Measurements from ENCODE around the gene ENTPD1. TPM values are rescaled to one million over a fixed set of nuclear protein-coding genes. Genes with fewer than 3 reads are reported as not detected.

Gene ENTPD1
- total and polyA plus RNA-seq, 12 donors, result 4.5 to 35.2 (median 18.3) TPM

DNA sequence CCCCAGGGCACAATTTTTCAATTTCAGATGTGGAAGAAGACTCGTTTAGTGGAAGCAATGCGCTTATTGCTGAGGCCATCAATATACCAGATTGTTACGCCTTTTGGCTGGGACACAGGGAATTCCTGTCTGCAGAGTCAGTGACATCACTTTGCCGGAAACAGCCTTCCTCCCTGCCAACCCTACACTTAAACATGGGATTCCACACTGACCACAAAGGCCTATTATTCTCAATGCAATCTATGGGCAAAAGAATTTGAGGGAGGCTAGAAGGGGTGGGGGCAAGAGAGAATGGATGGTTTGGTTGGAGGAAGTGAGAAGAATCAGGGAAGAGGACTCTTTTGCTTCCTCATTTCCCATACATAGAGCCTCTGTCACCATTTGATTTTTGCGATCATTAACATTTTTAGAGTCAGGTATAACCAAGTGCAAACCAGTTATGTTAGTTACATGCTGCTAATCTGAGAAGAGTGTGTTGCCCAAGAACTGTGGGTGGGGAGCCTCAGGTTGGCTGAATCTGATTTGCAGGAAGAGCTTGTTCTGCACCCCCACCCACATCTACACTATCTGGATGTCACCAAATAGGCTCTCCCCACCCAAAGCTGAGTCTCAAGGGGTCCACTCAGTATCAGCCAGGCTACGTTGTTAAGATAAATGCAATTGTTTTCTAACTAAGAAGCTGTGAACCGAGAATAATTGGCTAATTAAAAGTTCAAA, 58.2 kb downstream of the ENTPD1 start:
- Histone ChIP-seq H3K4me3 (no peak overlapping the region), H3K27ac (peak overlapping the region in 2 of 5 donors; percentile 49 to 53), H3K9me3 (replicated peaks in 1 of 3) (no peaks in the 10 kb centered on the region), H3K27me3 (no peaks in the 10 kb centered on the region), H3K36me3 (replicated peaks in 1 of 2) (no peaks in the 10 kb centered on the region), H3K4me1 (replicated peaks in 1 of 2) (peaks cover 0 to 15% of the 10 kb centered on the region in 2 donors)
- TF ChIP-seq, protein P1, sequence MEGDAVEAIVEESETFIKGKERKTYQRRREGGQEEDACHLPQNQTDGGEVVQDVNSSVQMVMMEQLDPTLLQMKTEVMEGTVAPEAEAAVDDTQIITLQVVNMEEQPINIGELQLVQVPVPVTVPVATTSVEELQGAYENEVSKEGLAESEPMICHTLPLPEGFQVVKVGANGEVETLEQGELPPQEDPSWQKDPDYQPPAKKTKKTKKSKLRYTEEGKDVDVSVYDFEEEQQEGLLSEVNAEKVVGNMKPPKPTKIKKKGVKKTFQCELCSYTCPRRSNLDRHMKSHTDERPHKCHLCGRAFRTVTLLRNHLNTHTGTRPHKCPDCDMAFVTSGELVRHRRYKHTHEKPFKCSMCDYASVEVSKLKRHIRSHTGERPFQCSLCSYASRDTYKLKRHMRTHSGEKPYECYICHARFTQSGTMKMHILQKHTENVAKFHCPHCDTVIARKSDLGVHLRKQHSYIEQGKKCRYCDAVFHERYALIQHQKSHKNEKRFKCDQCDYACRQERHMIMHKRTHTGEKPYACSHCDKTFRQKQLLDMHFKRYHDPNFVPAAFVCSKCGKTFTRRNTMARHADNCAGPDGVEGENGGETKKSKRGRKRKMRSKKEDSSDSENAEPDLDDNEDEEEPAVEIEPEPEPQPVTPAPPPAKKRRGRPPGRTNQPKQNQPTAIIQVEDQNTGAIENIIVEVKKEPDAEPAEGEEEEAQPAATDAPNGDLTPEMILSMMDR (IDR thresholded peaks at IDR 0.05), result no peak
- DNase-seq, result peak in 6 of 7 donors; percentile 17 to 63 (median 41)
- intact Hi-C loops (cut with DNase I), result no loop called here
- 54 to 72% (median 59%) methylated on average over 7 of the region's 7 CpGs for WGBS, 4 donors

DNA sequence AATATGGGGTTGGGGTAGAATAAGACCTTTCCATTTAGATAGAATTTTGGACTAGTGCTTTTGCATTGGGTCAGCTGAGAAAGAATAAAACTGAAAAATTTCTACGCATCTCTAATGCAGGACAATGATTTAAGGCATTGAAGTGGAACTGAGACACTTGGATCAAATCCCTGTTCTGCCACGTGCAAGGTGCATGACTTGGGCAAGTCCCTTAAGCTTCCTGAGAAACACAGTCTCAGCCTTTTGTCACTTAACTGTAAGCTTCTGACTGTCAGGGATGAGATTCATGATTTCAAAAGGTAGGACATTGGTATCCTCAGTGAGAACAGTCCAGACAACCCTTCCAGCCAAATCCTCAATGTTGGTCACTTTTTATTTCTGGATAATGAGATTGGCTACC, 59.2 kb downstream of the ENTPD1 start:
- no peaks in the 10 kb centered on the region for H3K36me3 ChIP-seq (replicated peaks in 1 of 2)
- DNase-seq, result no peak
- intact Hi-C loops (cut with DNase I), result no loop called here
- peaks cover 0 to 24% of the 10 kb centered on the region in 2 donors for H3K4me1 ChIP-seq (replicated peaks in 1 of 2)
- no peaks in the 10 kb centered on the region for H3K27me3 ChIP-seq
- H3K9me3 ChIP-seq (replicated peaks in 1 of 3), result no peaks in the 10 kb centered on the region
- WGBS, 4 donors, result 69 to 80% (median 76%) methylated on average over 2 of the region's 2 CpGs
- TF ChIP-seq, protein P1 (IDR thresholded peaks at IDR 0.05), result no peak
- TF ChIP-seq POLR2A (IDR thresholded peaks at IDR 0.05), result no peak
- peak overlapping the region in 1 of 5 donors; percentile 49 for H3K27ac ChIP-seq
- no peak overlapping the region for H3K4me3 ChIP-seq

DNA sequence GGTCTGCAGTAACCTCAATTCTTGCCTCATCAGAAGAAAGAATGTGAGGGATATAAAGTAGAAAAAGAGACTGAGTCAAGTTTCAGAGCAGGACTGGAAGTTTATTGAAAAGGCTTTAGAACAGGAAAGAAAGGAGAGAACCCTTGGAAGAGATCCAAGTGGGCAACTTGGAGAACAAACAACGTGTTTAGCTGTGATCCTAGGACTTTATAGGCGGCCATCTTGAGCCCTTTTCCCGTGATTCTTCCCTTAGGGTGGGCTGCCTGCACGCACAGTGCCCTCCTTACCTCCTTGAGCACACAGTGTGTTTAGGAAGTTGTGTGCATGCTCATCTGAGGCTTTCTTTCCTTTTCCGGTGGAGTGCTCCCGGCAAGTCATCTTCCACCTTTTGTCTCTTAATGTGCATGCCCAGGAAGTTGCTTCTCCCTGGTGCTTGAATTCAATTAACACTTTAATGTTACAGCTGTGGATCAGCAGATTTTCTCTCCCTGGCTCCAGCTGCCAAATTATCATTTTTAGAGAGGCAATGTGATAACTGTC, 59.8 kb downstream of the ENTPD1 start:
- intact Hi-C loops (cut with DNase I), result no loop called here
- 64 to 78% (median 65%) methylated on average over 6 of the region's 6 CpGs for whole genome bisulfite sequencing, 4 donors

DNA sequence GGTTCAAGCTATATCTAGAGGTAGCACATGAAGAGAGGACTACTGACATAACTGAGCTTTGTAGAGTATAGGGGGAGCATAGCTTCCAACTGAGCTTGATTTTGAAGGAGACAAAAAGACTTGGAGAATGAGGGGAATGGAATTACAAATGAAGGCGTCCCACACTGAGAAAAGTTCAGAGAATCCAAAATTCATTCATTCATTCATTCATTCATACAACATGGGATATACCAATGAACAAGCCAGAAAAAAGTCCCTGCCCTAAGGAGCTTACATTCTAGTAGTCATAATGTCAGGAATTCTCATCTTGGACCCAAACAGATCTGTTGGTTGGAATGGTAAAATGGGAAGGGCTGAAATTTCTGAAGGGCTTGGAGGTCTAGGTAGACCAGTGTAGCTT, 62.0 kb downstream of the ENTPD1 start:
- Histone ChIP-seq H3K27ac (no peak overlapping the region), H3K27me3 (no peaks in the 10 kb centered on the region), H3K36me3 (replicated peaks in 1 of 2) (no peaks in the 10 kb centered on the region), H3K4me3 (no peak overlapping the region), H3K4me1 (replicated peaks in 1 of 2) (peaks cover 9 to 24% of the 10 kb centered on the region in 2 donors), H3K9me3 (replicated peaks in 1 of 3) (no peaks in the 10 kb centered on the region)
- intact Hi-C loops (cut with DNase I), result no loop called here
- 87 to 91% (median 89%) methylated on average over 1 of the region's 1 CpG for WGBS, 4 donors
- no peak for DNase-seq
- TF ChIP-seq, protein P1 (IDR thresholded peaks at IDR 0.05), result no peak
- TF ChIP-seq POLR2A (IDR thresholded peaks at IDR 0.05), result no peak

More for the DNA sequence above, 59.8 kb downstream of the ENTPD1 start:
- Histone ChIP-seq H3K9me3 (replicated peaks in 1 of 3) (no peaks in the 10 kb centered on the region), H3K4me3 (no peak overlapping the region), H3K27ac (peak overlapping the region in 1 of 5 donors; percentile 49), H3K4me1 (replicated peaks in 1 of 2) (peaks cover 5 to 24% of the 10 kb centered on the region in 2 donors), H3K27me3 (no peaks in the 10 kb centered on the region), H3K36me3 (replicated peaks in 1 of 2) (no peaks in the 10 kb centered on the region)
- no peak for TF ChIP-seq POLR2A (IDR thresholded peaks at IDR 0.05)
- TF ChIP-seq, protein P1 (IDR thresholded peaks at IDR 0.05), result no peak
- no peak for DNase-seq

Measured in adrenal gland (tissue), 12 donors.